Upper lobe of right lung (tissue), 1 donor: ENCODE measurements around the gene HYAL2. TPM values are rescaled to one million over a fixed set of nuclear protein-coding genes. Genes with fewer than 3 reads are reported as not detected.

Experiments used
- ATAC-seq: fragments of 200-7000 bp; cut with Tn5 transposase; one replicate; pipeline ENCODE4 v1.9.1; 2020; ENCODE audit warnings: mild to moderate bottlenecking, moderate library complexity
- DNase-seq: peaks from one replicate; pipeline ENCODE4 v3.0.0-alpha.2; 2020
- H3K27ac ChIP-seq: fragments of 200-600 bp; one replicate; pipeline ENCODE4 v1.8.0; 2022
- H3K27me3 ChIP-seq: fragments of 200-600 bp; one replicate; pipeline ENCODE4 v1.8.0; 2022; ENCODE audit warnings: mild to moderate bottlenecking
- H3K36me3 ChIP-seq: fragments of 200-600 bp; one replicate; pipeline ENCODE4 v1.8.0; 2022
- H3K4me1 ChIP-seq: fragments of 200-600 bp; one replicate; pipeline ENCODE4 v1.8.0; 2022
- H3K4me3 ChIP-seq: fragments of 200-600 bp; one replicate; pipeline ENCODE4 v1.8.0; 2022; ENCODE audit warnings: mild to moderate bottlenecking
- H3K9me3 ChIP-seq: fragments of 200-600 bp; one replicate; pipeline ENCODE4 v1.8.0; 2022
- intact Hi-C: fragments of 100-400 bp; cut with DNase I; formaldehyde crosslinking; loops from one replicate; pipeline ENCODE4 v1.11.0; 2022
- total RNA-seq: library from RNA; stranded (reverse); fragmentation: NEBNext Ultra II Directional; extraction: Animal tissue kit (Norgen Biotek cat#: 25700); gene quantifications from one replicate; pipeline ENCODE4 v1.2.1, GENCODE V29; 2021
- TF ChIP-seq, protein P1 (sequence below): fragments of 200-600 bp; IDR thresholded peaks from one replicate; pipeline ENCODE4 v1.8.0; 2022; ENCODE audit warnings: antibody characterized with exemption
- donor health status: DM: no; HTN: yes; CAD: no; lungs with severe emphysema.

Gene HYAL2
- total RNA-seq, 1 donor from 2014 or later, result 303 TPM

DNA sequence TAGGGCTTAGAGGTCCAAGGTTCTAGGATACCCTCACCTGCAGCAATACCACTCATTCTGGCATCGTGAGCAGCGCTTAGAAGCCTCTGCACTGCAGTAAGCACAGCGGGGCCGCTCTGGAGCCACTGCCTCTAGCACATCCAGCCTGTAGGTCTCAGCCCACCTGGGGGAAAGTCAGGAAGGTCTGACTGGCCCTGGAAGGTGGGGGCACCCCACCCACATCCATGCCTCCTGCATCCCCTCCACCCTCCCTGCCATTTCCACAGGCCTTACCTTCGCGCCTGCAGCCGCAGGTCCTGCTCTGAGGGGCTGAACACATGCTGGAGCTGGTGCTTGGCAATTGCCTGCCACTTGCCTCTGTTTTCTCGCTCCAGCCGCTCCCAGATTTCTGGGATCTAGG, 19.0 kb upstream of the HYAL2 start:
- no peaks in the 10 kb centered on the region for H3K27me3 ChIP-seq
- no peak for ATAC-seq
- TF ChIP-seq, protein P1, sequence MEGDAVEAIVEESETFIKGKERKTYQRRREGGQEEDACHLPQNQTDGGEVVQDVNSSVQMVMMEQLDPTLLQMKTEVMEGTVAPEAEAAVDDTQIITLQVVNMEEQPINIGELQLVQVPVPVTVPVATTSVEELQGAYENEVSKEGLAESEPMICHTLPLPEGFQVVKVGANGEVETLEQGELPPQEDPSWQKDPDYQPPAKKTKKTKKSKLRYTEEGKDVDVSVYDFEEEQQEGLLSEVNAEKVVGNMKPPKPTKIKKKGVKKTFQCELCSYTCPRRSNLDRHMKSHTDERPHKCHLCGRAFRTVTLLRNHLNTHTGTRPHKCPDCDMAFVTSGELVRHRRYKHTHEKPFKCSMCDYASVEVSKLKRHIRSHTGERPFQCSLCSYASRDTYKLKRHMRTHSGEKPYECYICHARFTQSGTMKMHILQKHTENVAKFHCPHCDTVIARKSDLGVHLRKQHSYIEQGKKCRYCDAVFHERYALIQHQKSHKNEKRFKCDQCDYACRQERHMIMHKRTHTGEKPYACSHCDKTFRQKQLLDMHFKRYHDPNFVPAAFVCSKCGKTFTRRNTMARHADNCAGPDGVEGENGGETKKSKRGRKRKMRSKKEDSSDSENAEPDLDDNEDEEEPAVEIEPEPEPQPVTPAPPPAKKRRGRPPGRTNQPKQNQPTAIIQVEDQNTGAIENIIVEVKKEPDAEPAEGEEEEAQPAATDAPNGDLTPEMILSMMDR, result no peak
- H3K4me3 ChIP-seq, result peak overlapping the region; percentile 95
- peak overlapping the region; percentile 96 for H3K27ac ChIP-seq
- intact Hi-C loops, result no loop called here
- H3K36me3 ChIP-seq, result no peaks in the 10 kb centered on the region
- H3K9me3 ChIP-seq, result no peaks in the 10 kb centered on the region
- H3K4me1 ChIP-seq, result peaks cover 44% of the 10 kb centered on the region
- peak; percentile 69 for DNase-seq

DNA sequence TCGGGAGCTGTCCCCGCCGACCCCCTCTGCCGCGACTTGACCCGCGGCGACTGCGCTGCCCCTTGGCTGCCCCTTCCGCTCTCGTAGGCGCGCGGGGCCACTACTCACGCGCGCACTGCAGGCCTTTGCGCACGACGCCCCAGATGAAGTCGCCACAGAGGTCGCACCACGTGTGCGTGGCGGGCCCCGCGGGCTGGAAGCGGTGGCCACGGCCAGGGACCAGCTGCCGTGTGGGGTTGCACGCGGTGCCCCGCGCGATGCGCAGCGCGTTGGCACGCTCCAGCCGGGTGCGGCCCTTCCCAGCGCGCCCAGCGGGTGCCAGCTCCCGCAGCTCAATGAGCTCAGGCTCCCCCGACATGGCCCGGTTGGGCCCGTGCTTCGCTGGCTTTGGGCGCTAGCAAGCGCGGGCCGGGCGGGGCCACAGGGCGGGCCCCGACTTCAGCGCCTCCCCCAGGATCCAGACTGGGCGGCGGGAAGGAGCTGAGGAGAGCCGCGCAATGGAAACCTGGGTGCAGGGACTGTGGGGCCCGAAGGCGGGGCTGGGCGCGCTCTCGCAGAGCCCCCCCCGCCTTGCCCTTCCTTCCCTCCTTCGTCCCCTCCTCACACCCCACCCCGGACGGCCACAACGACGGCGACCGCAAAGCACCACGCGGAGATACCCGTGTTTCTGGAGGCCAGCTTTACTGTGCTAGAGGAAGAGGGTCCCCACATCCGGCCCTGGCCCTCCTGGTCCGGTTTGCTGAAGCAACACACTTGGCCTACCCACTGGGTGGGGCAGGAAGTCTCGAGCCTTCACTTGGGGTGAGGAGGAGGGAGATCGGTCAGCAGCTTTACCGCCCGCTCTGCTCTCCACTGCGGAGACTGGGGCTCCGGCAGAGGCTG, 18.1 kb upstream of the HYAL2 start, which contains the start of gene RASSF1:
Gene RASSF1 (minus strand): TSS at position 389 of the 882 bp plus-strand sequence. CDS start 31 bp downstream, at position 358.
- Histone ChIP-seq H3K36me3 (no peaks in the 10 kb centered on the region), H3K4me3 (peak within 1 kb of the TSS; percentile 95), H3K4me1 (peaks cover 47% of the 10 kb centered on the region), H3K9me3 (no peaks in the 10 kb centered on the region), H3K27me3 (no peaks in the 10 kb centered on the region), H3K27ac (peak within 1 kb of the TSS; percentile 96)
- ATAC-seq (peak; percentile 61), DNase-seq (peak; percentile 89)
- TF ChIP-seq, protein P1, result no peak
- intact Hi-C loops, result no loop called here

DNA sequence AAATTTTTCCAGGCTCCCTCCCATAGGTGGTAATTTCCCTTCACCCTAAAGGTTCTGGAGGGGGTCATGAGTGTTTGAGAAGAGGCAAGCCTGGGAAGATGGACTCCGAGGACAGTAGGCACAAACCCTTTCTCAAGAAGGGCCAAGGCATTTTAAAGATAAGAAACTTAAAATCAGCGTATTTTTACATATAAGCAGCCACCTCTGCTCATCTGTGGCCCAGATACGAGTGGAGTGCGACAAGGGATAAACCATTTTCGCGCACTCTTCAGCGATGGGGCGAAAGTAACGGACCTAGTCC, 17.6 kb upstream of the HYAL2 start:
- Histone ChIP-seq H3K4me3 (peak overlapping the region; percentile 95), H3K36me3 (no peaks in the 10 kb centered on the region), H3K9me3 (no peaks in the 10 kb centered on the region), H3K27ac (peak overlapping the region; percentile 96), H3K27me3 (no peaks in the 10 kb centered on the region), H3K4me1 (peaks cover 47% of the 10 kb centered on the region)
- DNase-seq (no peak), ATAC-seq (no peak)
- intact Hi-C loops, result no loop called here
- TF ChIP-seq, protein P1, result no peak

DNA sequence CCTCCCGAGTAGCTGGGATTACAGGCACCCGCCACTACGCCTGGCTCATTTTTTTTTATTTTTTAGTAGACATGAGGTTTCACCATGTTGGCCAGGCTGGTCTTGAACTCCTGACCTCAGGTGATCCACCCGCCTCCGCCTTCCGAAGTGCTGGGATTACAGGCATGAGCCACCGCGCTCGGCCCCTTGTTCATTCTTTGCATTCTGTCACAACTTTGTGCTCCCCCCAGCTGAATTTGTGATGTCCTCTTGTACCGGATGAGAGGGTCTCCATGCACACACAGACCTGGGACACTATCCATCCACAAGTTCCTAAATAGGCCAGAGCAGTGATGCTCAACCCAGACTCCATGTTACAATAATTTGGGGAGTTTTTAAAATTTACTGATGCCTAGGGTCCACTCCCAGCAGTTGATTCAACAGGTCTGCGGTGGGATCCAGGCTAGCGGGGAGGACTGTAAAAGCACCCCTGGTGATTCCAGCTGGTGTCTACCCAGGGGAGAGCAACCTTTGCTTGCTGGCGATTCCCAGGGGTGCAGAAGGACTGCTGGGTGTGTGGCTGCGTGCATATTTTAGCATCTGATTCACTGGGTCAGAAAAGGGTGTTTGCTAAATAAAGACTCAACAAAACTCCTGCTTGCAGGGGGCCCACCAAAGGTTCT, 17.1 kb upstream of the HYAL2 start:
- Histone ChIP-seq H3K27ac (peak overlapping the region; percentile 96), H3K9me3 (no peaks in the 10 kb centered on the region), H3K36me3 (no peaks in the 10 kb centered on the region), H3K4me1 (peaks cover 50% of the 10 kb centered on the region), H3K27me3 (no peaks in the 10 kb centered on the region), H3K4me3 (peak overlapping the region; percentile 95)
- ATAC-seq (no peak), DNase-seq (no peak)
- TF ChIP-seq, protein P1, result no peak
- intact Hi-C loops, result no loop called here

DNA sequence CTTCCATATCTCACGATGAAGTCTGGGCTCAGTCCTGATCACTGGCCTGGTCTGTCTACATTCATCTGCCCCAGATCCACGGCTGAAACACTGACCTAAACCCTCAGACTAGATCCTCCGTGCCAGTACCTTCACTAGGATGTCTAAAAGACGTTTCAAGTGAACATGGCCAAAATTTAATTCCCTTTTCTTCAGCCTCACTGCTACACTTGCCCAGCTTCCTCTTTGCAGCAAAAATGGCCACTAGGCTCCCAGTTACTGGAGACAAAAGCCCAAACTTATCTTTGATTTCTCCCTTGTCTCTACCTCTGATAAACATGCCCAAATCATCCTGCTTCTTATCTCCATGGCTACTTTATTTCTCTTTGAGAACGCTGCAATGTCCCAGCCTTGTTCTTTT, 16.4 kb upstream of the HYAL2 start:
- peak overlapping the region; percentile 95 for H3K4me3 ChIP-seq
- H3K27ac ChIP-seq, result peak overlapping the region; percentile 96
- ATAC-seq (no peak), DNase-seq (no peak)
- H3K36me3 ChIP-seq, result no peaks in the 10 kb centered on the region
- intact Hi-C loops, result no loop called here
- no peaks in the 10 kb centered on the region for H3K9me3 ChIP-seq
- peaks cover 56% of the 10 kb centered on the region for H3K4me1 ChIP-seq
- H3K27me3 ChIP-seq, result no peaks in the 10 kb centered on the region
- TF ChIP-seq, protein P1, result no peak
